ENCODE data around the gene DENND2A.
"Not testable (repeated sequence)": the region's sequence is repeated elsewhere in the genome, so short reads cannot be mapped to it uniquely, and the experiment has no call there.

DENND2A gene

GRCh38 chr7:140541513-140542227, 98.9 kb downstream of the DENND2A start:
- peak overlapping the region; percentile 29 to 42 for H3K9ac ChIP-seq (ENCODE audit: low read length in 2 of 2)
- peaks cover 12 to 21% of the 10 kb centered on the region in 2 donors for H3K36me3 ChIP-seq (ENCODE audit: control insufficient read depth in 2 of 2, insufficient read depth in 2 of 2, low read length in 2 of 2)
- H3K4me1 ChIP-seq (ENCODE audit: control insufficient read depth, insufficient read depth, low read length) = peaks cover 39% of the 10 kb centered on the region
- no peaks in the 10 kb centered on the region for H3K27me3 ChIP-seq (ENCODE audit: control insufficient read depth in 1 of 2, insufficient read depth in 2 of 2, low read length in 2 of 2)
- no peaks in the 10 kb centered on the region for H3K9me3 ChIP-seq (ENCODE audit: control insufficient read depth in 2 of 2, low read length in 2 of 2)
- peak overlapping the region; percentile 79 for H3K27ac ChIP-seq (ENCODE audit: low read length)
- peak overlapping the region; percentile 40 to 45 for H3K4me3 ChIP-seq (ENCODE audit: low read length in 2 of 2)

GRCh38 chr7:140541176-140541512, 99.5 kb downstream of the DENND2A start:
- H3K27ac ChIP-seq (ENCODE audit: low read length) = peak overlapping the region; percentile 79
- H3K9ac ChIP-seq (ENCODE audit: low read length in 2 of 2) = peak overlapping the region in 1 of 2 donors; percentile 11
- peaks cover 11 to 16% of the 10 kb centered on the region in 2 donors for H3K36me3 ChIP-seq (ENCODE audit: control insufficient read depth in 2 of 2, insufficient read depth in 2 of 2, low read length in 2 of 2)
- H3K4me1 ChIP-seq (ENCODE audit: control insufficient read depth, insufficient read depth, low read length) = peaks cover 39% of the 10 kb centered on the region
- H3K4me3 ChIP-seq (ENCODE audit: low read length in 2 of 2) = peak overlapping the region in 1 of 2 donors; percentile 40
- no peaks in the 10 kb centered on the region for H3K27me3 ChIP-seq (ENCODE audit: control insufficient read depth in 1 of 2, insufficient read depth in 2 of 2, low read length in 2 of 2)
- no peaks in the 10 kb centered on the region for H3K9me3 ChIP-seq (ENCODE audit: control insufficient read depth in 2 of 2, low read length in 2 of 2)

GRCh38 chr7:140540136-140540777, 100.4 kb downstream of the DENND2A start:
- H3K36me3 ChIP-seq (ENCODE audit: control insufficient read depth in 2 of 2, insufficient read depth in 2 of 2, low read length in 2 of 2) = peaks cover 7 to 10% of the 10 kb centered on the region in 2 donors
- no peak overlapping the region for H3K4me3 ChIP-seq (ENCODE audit: low read length in 2 of 2)
- peak overlapping the region in 1 of 2 donors; percentile 13 for H3K9ac ChIP-seq (ENCODE audit: low read length in 2 of 2)
- no peaks in the 10 kb centered on the region for H3K9me3 ChIP-seq (ENCODE audit: control insufficient read depth in 2 of 2, low read length in 2 of 2)
- H3K4me1 ChIP-seq (ENCODE audit: control insufficient read depth, insufficient read depth, low read length) = peaks cover 39% of the 10 kb centered on the region
- no peaks in the 10 kb centered on the region for H3K27me3 ChIP-seq (ENCODE audit: control insufficient read depth in 1 of 2, insufficient read depth in 2 of 2, low read length in 2 of 2)
- H3K27ac ChIP-seq (ENCODE audit: low read length) = peak overlapping the region; percentile 41

GRCh38 chr7:140539461-140539860, 101.2 kb downstream of the DENND2A start:
- Histone ChIP-seq H3K27ac (ENCODE audit: low read length) (peak overlapping the region; percentile 41), H3K4me3 (ENCODE audit: low read length in 2 of 2) (no peak overlapping the region), H3K9ac (ENCODE audit: low read length in 2 of 2) (no peak overlapping the region), H3K27me3 (ENCODE audit: control insufficient read depth in 1 of 2, insufficient read depth in 2 of 2, low read length in 2 of 2) (no peaks in the 10 kb centered on the region), H3K4me1 (ENCODE audit: control insufficient read depth, insufficient read depth, low read length) (peaks cover 41% of the 10 kb centered on the region), H3K36me3 (ENCODE audit: control insufficient read depth in 2 of 2, insufficient read depth in 2 of 2, low read length in 2 of 2) (peaks cover 3 to 6% of the 10 kb centered on the region in 2 donors), H3K9me3 (ENCODE audit: control insufficient read depth in 2 of 2, low read length in 2 of 2) (no peaks in the 10 kb centered on the region)

- Histone ChIP-seq H3K27me3 (ENCODE audit: control insufficient read depth in 1 of 2, insufficient read depth in 2 of 2, low read length in 2 of 2) (no peaks in the 10 kb centered on the region), H3K9ac (ENCODE audit: low read length in 2 of 2) (peak overlapping the region in 1 of 2 donors; percentile 23), H3K9me3 (ENCODE audit: control insufficient read depth in 2 of 2, low read length in 2 of 2) (no peaks in the 10 kb centered on the region), H3K36me3 (ENCODE audit: control insufficient read depth in 2 of 2, insufficient read depth in 2 of 2, low read length in 2 of 2) (peaks cover 0 to 4% of the 10 kb centered on the region in 2 donors), H3K4me3 (ENCODE audit: low read length in 2 of 2) (peak overlapping the region; percentile 8 to 16), H3K27ac (ENCODE audit: low read length) (no peak overlapping the region), H3K4me1 (ENCODE audit: control insufficient read depth, insufficient read depth, low read length) (peaks cover 41% of the 10 kb centered on the region)
Observed at GRCh38 chr7:140537750-140538482, 102.7 kb downstream of the DENND2A start.

- H3K36me3 ChIP-seq (ENCODE audit: control insufficient read depth in 2 of 2, insufficient read depth in 2 of 2, low read length in 2 of 2) = peaks cover 0 to 3% of the 10 kb centered on the region in 2 donors
- no peak overlapping the region for H3K27ac ChIP-seq (ENCODE audit: low read length)
- no peaks in the 10 kb centered on the region for H3K9me3 ChIP-seq (ENCODE audit: control insufficient read depth in 2 of 2, low read length in 2 of 2)
- peaks cover 16% of the 10 kb centered on the region for H3K4me1 ChIP-seq (ENCODE audit: control insufficient read depth, insufficient read depth, low read length)
- no peak overlapping the region for H3K4me3 ChIP-seq (ENCODE audit: low read length in 2 of 2)
- H3K9ac ChIP-seq (ENCODE audit: low read length in 2 of 2) = no peak overlapping the region
- no peaks in the 10 kb centered on the region for H3K27me3 ChIP-seq (ENCODE audit: control insufficient read depth in 1 of 2, insufficient read depth in 2 of 2, low read length in 2 of 2)
Observed at GRCh38 chr7:140534743-140535142, 105.9 kb downstream of the DENND2A start.

- H3K27me3 ChIP-seq (ENCODE audit: control insufficient read depth in 1 of 2, insufficient read depth in 2 of 2, low read length in 2 of 2) = no peaks in the 10 kb centered on the region
- no peak overlapping the region for H3K27ac ChIP-seq (ENCODE audit: low read length)
- no peak overlapping the region for H3K9ac ChIP-seq (ENCODE audit: low read length in 2 of 2)
- H3K4me3 ChIP-seq (ENCODE audit: low read length in 2 of 2) = no peak overlapping the region
- no peaks in the 10 kb centered on the region for H3K9me3 ChIP-seq (ENCODE audit: control insufficient read depth in 2 of 2, low read length in 2 of 2)
- peaks cover 12% of the 10 kb centered on the region for H3K4me1 ChIP-seq (ENCODE audit: control insufficient read depth, insufficient read depth, low read length)
- H3K36me3 ChIP-seq (ENCODE audit: control insufficient read depth in 2 of 2, insufficient read depth in 2 of 2, low read length in 2 of 2) = no peaks in the 10 kb centered on the region
Observed at GRCh38 chr7:140533394-140533872, 107.2 kb downstream of the DENND2A start.

GRCh38 chr7:140529428-140529827, 111.2 kb downstream of the DENND2A start:
- not testable (repeated sequence) for H3K4me3 ChIP-seq (ENCODE audit: low read length in 2 of 2); H3K27ac ChIP-seq (ENCODE audit: low read length); H3K9ac ChIP-seq (ENCODE audit: low read length in 2 of 2); H3K36me3 ChIP-seq (ENCODE audit: control insufficient read depth in 2 of 2, insufficient read depth in 2 of 2, low read length in 2 of 2); H3K27me3 ChIP-seq (ENCODE audit: control insufficient read depth in 1 of 2, insufficient read depth in 2 of 2, low read length in 2 of 2); H3K4me1 ChIP-seq (ENCODE audit: control insufficient read depth, insufficient read depth, low read length); H3K9me3 ChIP-seq (ENCODE audit: control insufficient read depth in 2 of 2, low read length in 2 of 2)

GRCh38 chr7:140526787-140527664, 113.6 kb downstream of the DENND2A start:
- Histone ChIP-seq H3K27ac (ENCODE audit: low read length) (no peak overlapping the region), H3K4me1 (ENCODE audit: control insufficient read depth, insufficient read depth, low read length) (no peaks in the 10 kb centered on the region), H3K36me3 (ENCODE audit: control insufficient read depth in 2 of 2, insufficient read depth in 2 of 2, low read length in 2 of 2) (peaks cover 9 to 10% of the 10 kb centered on the region in 2 donors), H3K4me3 (ENCODE audit: low read length in 2 of 2) (no peak overlapping the region), H3K27me3 (ENCODE audit: control insufficient read depth in 1 of 2, insufficient read depth in 2 of 2, low read length in 2 of 2) (no peaks in the 10 kb centered on the region), H3K9me3 (ENCODE audit: control insufficient read depth in 2 of 2, low read length in 2 of 2) (no peaks in the 10 kb centered on the region), H3K9ac (ENCODE audit: low read length in 2 of 2) (no peak overlapping the region)

- no peaks in the 10 kb centered on the region for H3K9me3 ChIP-seq (ENCODE audit: control insufficient read depth in 2 of 2, low read length in 2 of 2)
- H3K27me3 ChIP-seq (ENCODE audit: control insufficient read depth in 1 of 2, insufficient read depth in 2 of 2, low read length in 2 of 2) = no peaks in the 10 kb centered on the region
- H3K4me1 ChIP-seq (ENCODE audit: control insufficient read depth, insufficient read depth, low read length) = no peaks in the 10 kb centered on the region
- peaks cover 10 to 13% of the 10 kb centered on the region in 2 donors for H3K36me3 ChIP-seq (ENCODE audit: control insufficient read depth in 2 of 2, insufficient read depth in 2 of 2, low read length in 2 of 2)
- H3K4me3 ChIP-seq (ENCODE audit: low read length in 2 of 2) = no peak overlapping the region
- no peak overlapping the region for H3K9ac ChIP-seq (ENCODE audit: low read length in 2 of 2)
- H3K27ac ChIP-seq (ENCODE audit: low read length) = no peak overlapping the region
Observed at GRCh38 chr7:140526214-140526613, 114.4 kb downstream of the DENND2A start.
